Caco-2 (cell line): Measurements from ENCODE around the gene STPG2. TPM values are rescaled to one million over a fixed set of nuclear protein-coding genes. Genes with fewer than 3 reads are reported as not detected.

Experiments
- BruUV-seq: library from RNA; stranded (reverse); fragments of 400-500 nt; replicated peaks from 2 replicates; lab custom pipeline; 2021; lab: Mats Ljungman, UMichigan
- CTCF ChIA-PET: fragments of 300-600 bp; sonication (Branson Sonifier 250); formaldehyde crosslinking; loops from one replicate; lab custom pipeline; 2022; ENCODE audit warnings: antibody characterized with exemption; lab: Charles Lee
- POLR2A ChIA-PET: fragments of 300-600 bp; sonication (Branson Sonifier 250); formaldehyde crosslinking; loops from one replicate; lab custom pipeline; 2022; ENCODE audit warnings: antibody characterized with exemption; lab: Charles Lee
- DNase-seq, 2 experiments: peaks; one replicate each; pipeline versions ENCODE4 v3.0.0 to v3.0.0-alpha.2; 2020 to 2022
- H3K27me3 ChIP-seq: replicated peaks from 2 replicates; pipeline ENCODE4 v1.6.0; 2011; ENCODE audit warnings: low read length; ENCODE audit not compliant: control insufficient read depth, insufficient read depth
- H3K36me3 ChIP-seq: 2 replicates; pipeline ENCODE4 v1.5.1; 2011; ENCODE audit warnings: low read length; ENCODE audit not compliant: control insufficient read depth, insufficient read depth
- H3K4me1 ChIP-seq: fragments of 250-450 bp; sonication (Bioruptor Pico); 2 replicates; pipeline ENCODE4 v1.5.1; 2020; ENCODE audit warnings: mild to moderate bottlenecking
- H3K4me3 ChIP-seq: 2 replicates; pipeline ENCODE4 v1.5.1; 2011; ENCODE audit warnings: low read depth, mild to moderate bottlenecking, control low read depth, low read length
- H3K9me3 ChIP-seq: fragments of 250-450 bp; sonication (Bioruptor Pico); 2 replicates; pipeline ENCODE4 v1.5.1; 2020; ENCODE audit warnings: mild to moderate bottlenecking, moderate library complexity
- H3K27ac Mint-ChIP-seq: one replicate; pipeline ENCODE4 v1.8.0; 2022; ENCODE audit warnings: mixed read lengths; ENCODE audit not compliant: unreplicated experiment
- H3K27me3 Mint-ChIP-seq: one replicate; pipeline ENCODE4 v1.8.0; 2022; ENCODE audit warnings: mixed read lengths; ENCODE audit not compliant: insufficient read depth, unreplicated experiment
- H3K36me3 Mint-ChIP-seq: one replicate; pipeline ENCODE4 v1.8.0; 2022; ENCODE audit warnings: mild to moderate bottlenecking, mixed read lengths; ENCODE audit not compliant: insufficient read depth, unreplicated experiment
- H3K4me1 Mint-ChIP-seq: one replicate; pipeline ENCODE4 v1.8.0; 2022; ENCODE audit warnings: low read depth, mixed read lengths; ENCODE audit not compliant: unreplicated experiment
- H3K4me3 Mint-ChIP-seq: one replicate; pipeline ENCODE4 v1.8.0; 2022; ENCODE audit warnings: mild to moderate bottlenecking, moderate library complexity, mixed read lengths; ENCODE audit not compliant: unreplicated experiment
- H3K9me3 Mint-ChIP-seq: one replicate; pipeline ENCODE4 v1.8.0; 2022; ENCODE audit warnings: mixed read lengths; ENCODE audit not compliant: unreplicated experiment
- intact Hi-C: fragments of 100-400 bp; cut with micrococcal nuclease; formaldehyde crosslinking; loops from one replicate; pipeline ENCODE4 v1.10.0; 2022; ENCODE audit not compliant: unreplicated experiment
- total RNA-seq: library from RNA; stranded (reverse); gene quantifications from 2 replicates; pipeline ENCODE4 v1.2.3, GENCODE V29; 2022
- TF ChIP-seq, protein P1 (sequence below), 2 experiments: fragments of 200-600 bp in 1 of 2; IDR thresholded peaks; 1 replicate in 1 of 2; 2 replicates in 1 of 2; pipeline versions ENCODE4 v1.5.1 to v1.8.0; 2011 to 2022; ENCODE audit warnings: antibody characterized with exemption in 1 of 2, control low read depth in 1 of 2, inconsistent platforms in 1 of 2, low read depth in 1 of 2, low read length in 1 of 2, mild to moderate bottlenecking in 1 of 2, moderate library complexity in 1 of 2; ENCODE audit not compliant: insufficient read depth in 1 of 2, severe bottlenecking in 1 of 2, unreplicated experiment in 1 of 2

The STPG2 gene
- total RNA-seq, 1 experiment from 2014 or later, result not detected

DNA sequence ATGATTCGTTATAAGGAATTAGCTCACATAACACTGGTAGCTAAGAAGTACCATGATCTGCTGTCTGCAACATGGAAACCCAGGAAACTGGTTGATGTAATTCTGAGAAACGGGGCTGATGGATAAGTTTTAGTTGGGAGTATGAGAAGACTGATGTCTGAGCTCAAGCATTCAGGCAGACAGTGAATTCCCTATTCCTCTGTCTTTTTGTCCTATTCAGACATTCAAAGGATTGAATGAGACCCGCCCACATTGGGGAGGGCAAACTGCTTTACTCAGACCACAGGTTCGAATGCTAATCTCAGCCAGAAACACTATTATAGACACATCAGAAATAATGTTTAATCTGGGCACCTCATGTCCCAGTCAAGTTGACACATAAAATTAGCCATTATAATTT, 515.5 kb downstream of the STPG2 start:
- H3K36me3 ChIP-seq, result no peaks in the 10 kb centered on the region
- no peaks in the 10 kb centered on the region for H3K27me3 ChIP-seq
- no peak overlapping the region for H3K27ac Mint-ChIP-seq
- no peaks in the 10 kb centered on the region for H3K4me1 ChIP-seq
- no peak overlapping the region for H3K4me3 ChIP-seq
- H3K9me3 ChIP-seq, result no peaks in the 10 kb centered on the region
- H3K27me3 Mint-ChIP-seq, result no peaks in the 10 kb centered on the region
- BruUV-seq, result no TSS peak
- ChIA-PET CTCF (no interaction called here), POLR2A (no interaction called here)
- H3K4me1 Mint-ChIP-seq, result no peaks in the 10 kb centered on the region
- intact Hi-C loops, result no loop called here
- no peak for DNase-seq
- TF ChIP-seq, protein P1, sequence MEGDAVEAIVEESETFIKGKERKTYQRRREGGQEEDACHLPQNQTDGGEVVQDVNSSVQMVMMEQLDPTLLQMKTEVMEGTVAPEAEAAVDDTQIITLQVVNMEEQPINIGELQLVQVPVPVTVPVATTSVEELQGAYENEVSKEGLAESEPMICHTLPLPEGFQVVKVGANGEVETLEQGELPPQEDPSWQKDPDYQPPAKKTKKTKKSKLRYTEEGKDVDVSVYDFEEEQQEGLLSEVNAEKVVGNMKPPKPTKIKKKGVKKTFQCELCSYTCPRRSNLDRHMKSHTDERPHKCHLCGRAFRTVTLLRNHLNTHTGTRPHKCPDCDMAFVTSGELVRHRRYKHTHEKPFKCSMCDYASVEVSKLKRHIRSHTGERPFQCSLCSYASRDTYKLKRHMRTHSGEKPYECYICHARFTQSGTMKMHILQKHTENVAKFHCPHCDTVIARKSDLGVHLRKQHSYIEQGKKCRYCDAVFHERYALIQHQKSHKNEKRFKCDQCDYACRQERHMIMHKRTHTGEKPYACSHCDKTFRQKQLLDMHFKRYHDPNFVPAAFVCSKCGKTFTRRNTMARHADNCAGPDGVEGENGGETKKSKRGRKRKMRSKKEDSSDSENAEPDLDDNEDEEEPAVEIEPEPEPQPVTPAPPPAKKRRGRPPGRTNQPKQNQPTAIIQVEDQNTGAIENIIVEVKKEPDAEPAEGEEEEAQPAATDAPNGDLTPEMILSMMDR (IDR thresholded peaks at IDR 0.05; ENCODE audit: insufficient read depth in 1 of 2, low read depth in 1 of 2, low read length in 1 of 2, severe bottlenecking in 1 of 2, unreplicated experiment in 1 of 2), result no peak
- no peak overlapping the region for H3K4me3 Mint-ChIP-seq
- H3K9me3 Mint-ChIP-seq, result no peaks in the 10 kb centered on the region
- H3K36me3 Mint-ChIP-seq, result no peaks in the 10 kb centered on the region

DNA sequence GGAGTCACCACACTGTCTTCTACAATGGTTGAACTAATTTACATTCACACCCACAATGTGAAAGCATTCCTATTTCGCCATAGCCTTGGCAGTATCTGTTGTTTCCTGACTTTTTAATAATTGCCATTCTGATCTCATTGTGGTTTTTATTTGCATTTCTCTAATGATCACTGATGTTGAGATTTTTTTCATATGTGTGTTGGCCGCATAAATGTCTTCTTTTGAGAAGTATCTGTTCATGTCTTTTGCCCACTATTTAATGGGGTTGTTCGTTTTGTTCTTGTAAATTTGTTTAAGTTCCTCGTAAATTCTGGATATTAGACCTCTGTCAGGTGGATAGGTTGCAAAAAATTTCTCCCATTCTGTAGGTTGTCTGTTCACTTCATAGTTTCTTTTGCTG, 519.1 kb downstream of the STPG2 start:
- DNase-seq, result no peak
- H3K4me3 ChIP-seq, result no peak overlapping the region
- Mint-ChIP-seq H3K9me3 (no peaks in the 10 kb centered on the region), H3K4me3 (no peak overlapping the region), H3K36me3 (no peaks in the 10 kb centered on the region), H3K27me3 (no peaks in the 10 kb centered on the region), H3K4me1 (no peaks in the 10 kb centered on the region), H3K27ac (no peak overlapping the region)
- H3K36me3 ChIP-seq, result no peaks in the 10 kb centered on the region
- H3K9me3 ChIP-seq, result no peaks in the 10 kb centered on the region
- no peaks in the 10 kb centered on the region for H3K27me3 ChIP-seq
- ChIA-PET CTCF (no interaction called here), POLR2A (no interaction called here)
- no peaks in the 10 kb centered on the region for H3K4me1 ChIP-seq
- intact Hi-C loops, result no loop called here
- BruUV-seq, result no TSS peak
- TF ChIP-seq, protein P1 (IDR thresholded peaks at IDR 0.05; ENCODE audit: insufficient read depth in 1 of 2, low read depth in 1 of 2, low read length in 1 of 2, severe bottlenecking in 1 of 2, unreplicated experiment in 1 of 2), result no peak

DNA sequence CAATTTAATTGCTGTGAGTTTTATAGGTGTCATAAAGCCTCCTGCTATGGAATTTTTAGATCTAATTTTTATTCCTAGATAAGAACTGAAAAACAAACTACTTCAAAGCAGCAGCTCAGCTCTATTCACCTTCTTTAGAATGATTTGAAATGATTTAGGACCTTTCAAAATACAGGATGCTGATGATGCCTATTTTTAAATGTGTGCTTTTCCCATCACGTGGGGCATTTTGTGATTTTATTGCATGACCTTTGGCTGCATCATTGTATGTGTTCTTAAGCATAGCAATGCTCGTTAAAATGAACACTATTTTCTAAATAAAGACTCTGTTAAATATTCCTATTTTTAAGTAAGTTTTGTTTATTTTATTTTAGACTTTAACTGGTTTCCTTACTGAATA, 537.3 kb downstream of the STPG2 start:
- Mint-ChIP-seq H3K9me3 (no peaks in the 10 kb centered on the region), H3K27me3 (no peaks in the 10 kb centered on the region), H3K36me3 (no peaks in the 10 kb centered on the region), H3K4me3 (no peak overlapping the region), H3K27ac (no peak overlapping the region), H3K4me1 (no peaks in the 10 kb centered on the region)
- BruUV-seq, result no TSS peak
- H3K4me1 ChIP-seq, result no peaks in the 10 kb centered on the region
- TF ChIP-seq, protein P1 (IDR thresholded peaks at IDR 0.05; ENCODE audit: insufficient read depth in 1 of 2, low read depth in 1 of 2, low read length in 1 of 2, severe bottlenecking in 1 of 2, unreplicated experiment in 1 of 2), result no peak
- no peak for DNase-seq
- no peak overlapping the region for H3K4me3 ChIP-seq
- no peaks in the 10 kb centered on the region for H3K36me3 ChIP-seq
- ChIA-PET POLR2A (no interaction called here), CTCF (no interaction called here)
- H3K9me3 ChIP-seq, result no peaks in the 10 kb centered on the region
- intact Hi-C loops, result no loop called here
- H3K27me3 ChIP-seq, result no peaks in the 10 kb centered on the region
